GM23338 (cell line): ENCODE results near the gene FHOD1. TPM values are rescaled to one million over a fixed set of nuclear protein-coding genes. Genes with fewer than 3 reads are reported as not detected.

Source experiments
- ATAC-seq: fragments of 200-7000 bp; cut with Tn5 transposase; 3 replicates; pipeline ENCODE4 v1.9.1; 2020
- DNase-seq: peaks from one replicate; pipeline ENCODE4 v3.0.0-alpha.2; 2015; ENCODE audit warnings: low spot score
- H2AFZ ChIP-seq: fragments of 200-600 bp; sonication (generic); 2 replicates; pipeline ENCODE4 v1.8.0; 2016; ENCODE audit warnings: antibody characterized with exemption, mild to moderate bottlenecking, moderate library complexity
- H3F3A ChIP-seq: fragments of 200-600 bp; sonication (generic); replicated peaks from 2 replicates; pipeline ENCODE4 v1.8.0; 2017; ENCODE audit warnings: antibody characterized with exemption, mixed run types, low read depth
- H3K27ac ChIP-seq: fragments of 200-600 bp; sonication (generic); 2 replicates; pipeline ENCODE4 v1.6.1; 2016; ENCODE audit warnings: low read depth
- H3K27me3 ChIP-seq: fragments of 200-600 bp; sonication (generic); 2 replicates; pipeline ENCODE4 v1.8.0; 2016; ENCODE audit warnings: mild to moderate bottlenecking, mixed run types, moderate library complexity; ENCODE audit not compliant: insufficient read depth
- H3K36me3 ChIP-seq: fragments of 200-600 bp; sonication (generic); 2 replicates; pipeline ENCODE4 v1.8.0; 2016; ENCODE audit warnings: mild to moderate bottlenecking; ENCODE audit not compliant: insufficient read depth
- H3K4me1 ChIP-seq: fragments of 200-600 bp; sonication (generic); 2 replicates; pipeline ENCODE4 v1.8.0; 2016; ENCODE audit warnings: mild to moderate bottlenecking, moderate library complexity; ENCODE audit not compliant: insufficient read depth
- H3K4me2 ChIP-seq: fragments of 200-600 bp; sonication (generic); 2 replicates; pipeline ENCODE4 v1.7.1; 2017; ENCODE audit warnings: mixed run types
- H3K4me3 ChIP-seq: fragments of 200-600 bp; sonication (generic); 2 replicates; pipeline ENCODE4 v1.6.1; 2016; ENCODE audit warnings: mixed run types
- H3K79me2 ChIP-seq: fragments of 200-600 bp; sonication (generic); replicated peaks from 2 replicates; pipeline ENCODE4 v1.8.0; 2017; ENCODE audit warnings: mild to moderate bottlenecking; ENCODE audit not compliant: insufficient read depth
- H3K9me2 ChIP-seq: fragments of 200-600 bp; sonication (generic); 2 replicates; pipeline ENCODE4 v1.8.0; 2017; ENCODE audit not compliant: insufficient read depth
- H4K20me1 ChIP-seq: fragments of 200-600 bp; sonication (generic); replicated peaks from 2 replicates; pipeline ENCODE4 v1.8.0; 2017; ENCODE audit warnings: mild to moderate bottlenecking; ENCODE audit not compliant: insufficient read depth
- H3K27ac Mint-ChIP-seq: 2 replicates; pipeline ENCODE4 v1.8.0; 2020; ENCODE audit warnings: inconsistent platforms, mild to moderate bottlenecking, moderate library complexity, mixed read lengths
- H3K27me3 Mint-ChIP-seq: 3 replicates; pipeline ENCODE4 v1.8.0; 2022; ENCODE audit warnings: low read depth, mild to moderate bottlenecking, moderate library complexity, mixed read lengths, inconsistent platforms; ENCODE audit not compliant: insufficient read depth, poor library complexity
- H3K36me3 Mint-ChIP-seq: 3 replicates; pipeline ENCODE4 v1.8.0; 2021; ENCODE audit warnings: low read depth, mild to moderate bottlenecking, inconsistent platforms, moderate library complexity, mixed read lengths
- H3K4me1 Mint-ChIP-seq: 3 replicates; pipeline ENCODE4 v1.8.0; 2020; ENCODE audit warnings: mild to moderate bottlenecking, inconsistent platforms, mixed read lengths
- H3K4me3 Mint-ChIP-seq: 3 replicates; pipeline ENCODE4 v1.8.0; 2021; ENCODE audit warnings: moderate library complexity, mild to moderate bottlenecking, inconsistent platforms, mixed read lengths
- H3K9me3 Mint-ChIP-seq: 3 replicates; pipeline ENCODE4 v1.8.0; 2020; ENCODE audit warnings: moderate library complexity, mild to moderate bottlenecking, inconsistent platforms, mixed read lengths
- CREB1 ChIP-seq: fragments of 250-450 bp; sonication (Bioruptor Pico); IDR thresholded peaks from 2 replicates; pipeline ENCODE4 v1.5.0; 2020; ENCODE audit warnings: low read depth, mild to moderate bottlenecking, moderate library complexity
- CTCF ChIP-seq, 2 experiments: fragments of 200-600 bp in 1 of 2; sonication (generic) in 1 of 2; conservative IDR thresholded peaks; 2 replicates each; pipeline versions ENCODE4 v1.5.1 to v1.6.1; 2016 to 2017; ENCODE audit warnings: antibody characterized with exemption in 2 of 2, low read depth in 2 of 2, mild to moderate bottlenecking in 2 of 2, moderate library complexity in 1 of 2
- ETS1 ChIP-seq: IDR thresholded peaks from 2 replicates; pipeline ENCODE4 v1.6.1; 2016; ENCODE audit warnings: antibody characterized with exemption
- EZH2phosphoT487 ChIP-seq: fragments of 200-600 bp; sonication (generic); IDR thresholded peaks from one replicate; pipeline ENCODE4 v1.8.1; 2018; ENCODE audit warnings: antibody characterized with exemption; ENCODE audit not compliant: unreplicated experiment
- JUNB ChIP-seq: IDR thresholded peaks from one replicate; pipeline ENCODE4 v1.6.1; 2016; ENCODE audit warnings: antibody characterized with exemption; ENCODE audit not compliant: unreplicated experiment
- NANOG ChIP-seq: IDR thresholded peaks from 2 replicates; pipeline ENCODE4 v1.6.1; 2016; ENCODE audit warnings: antibody characterized with exemption, borderline replicate concordance
- POLR2AphosphoS5 ChIP-seq: IDR thresholded peaks from 2 replicates; pipeline ENCODE4 v1.6.1; 2016; ENCODE audit warnings: antibody characterized with exemption, low read depth
- REST ChIP-seq: IDR thresholded peaks from one replicate; pipeline ENCODE4 v1.6.1; 2018; ENCODE audit warnings: antibody characterized with exemption; ENCODE audit not compliant: unreplicated experiment
- STAT1 ChIP-seq: IDR thresholded peaks from one replicate; pipeline ENCODE4 v1.6.1; 2016; ENCODE audit warnings: antibody characterized with exemption; ENCODE audit not compliant: unreplicated experiment
- ZNF114 ChIP-seq: fragments of 250-450 bp; sonication (Bioruptor Pico); IDR thresholded peaks from 2 replicates; pipeline ENCODE4 v1.5.0; 2020; ENCODE audit warnings: mild to moderate bottlenecking, moderate library complexity
- ZNF331 ChIP-seq: fragments of 250-450 bp; sonication (Bioruptor Pico); IDR thresholded peaks from 2 replicates; pipeline ENCODE4 v1.5.0; 2020; ENCODE audit warnings: low read depth, mild to moderate bottlenecking, moderate library complexity
- long read RNA-seq: library from polyadenylated mRNA; unstranded; transcript quantifications from one replicate; pipeline ENCODE4 v2.0.0, GENCODE V29; 2020; ENCODE audit not compliant: unreplicated experiment
- polyA plus RNA-seq: library from polyadenylated mRNA; unstranded; fragments of >200 nt; fragmentation: Nextera tagmentation; extraction: Ambion mirVana; gene quantifications from 2 replicates; pipeline ENCODE4 v1.2.1, GENCODE V29; 2016
- total RNA-seq: library from RNA; depleted of rRNA; stranded (reverse); fragments of >200 nt; shearing (Covaris generic); gene quantifications from 2 replicates; pipeline ENCODE4 v1.2.3, GENCODE V29; 2014; rRNA removed

The FHOD1 gene
- total RNA-seq, result 48.2 and 52.7 TPM in 2 replicates
- 26.2 and 28.4 TPM in 2 replicates for polyA plus RNA-seq
- long read RNA-seq, partial matches to known transcripts, result 3 of 3 reads
- long read RNA-seq, other reads (novel, unspliced or antisense), result 0 of 3 reads

- Histone ChIP-seq H3K27me3 (peaks cover 34% of the 10 kb centered on the region), H3K9me2 (no peaks in the 10 kb centered on the region), H4K20me1 (no peaks in the 10 kb centered on the region; the same call in 1 of the 2 replicates), H3K4me2 (peak within 1 kb of the TSS; percentile 94), H3F3A (peaks cover 18% of the 10 kb centered on the region), H3K4me1 (peaks cover 23% of the 10 kb centered on the region), H2AFZ (peak within 1 kb of the TSS; percentile 97), H3K79me2 (peaks cover 30% of the 10 kb centered on the region), H3K27ac (peak within 1 kb of the TSS; percentile 94), H3K36me3 (no peaks in the 10 kb centered on the region; the same call in 1 of the 2 replicates), H3K4me3 (peak within 1 kb of the TSS; percentile 89)
- Mint-ChIP-seq H3K36me3 (peaks cover 5% of the 10 kb centered on the region; the same call in 2 of the 3 replicates), H3K4me3 (peak within 1 kb of the TSS; percentile 90), H3K4me1 (peaks cover 42% of the 10 kb centered on the region), H3K27me3 (peaks cover 31% of the 10 kb centered on the region), H3K9me3 (no peaks in the 10 kb centered on the region; the same call in 2 of the 3 replicates), H3K27ac (peak within 1 kb of the TSS; percentile 97)
- DNase-seq, result peak; percentile 98
- ATAC-seq, result peak; percentile 47
- TF ChIP-seq POLR2AphosphoS5 (peak; percentile 80), STAT1 (no peak), NANOG (no peak)
Observed at GRCh38 chr16:67247192-67248072, at the start of gene FHOD1. FHOD1 (minus strand) TSS chr16:67247481; CDS start chr16:67247410, 71 bp downstream.

GRCh38 chr16:67296420-67296819 is 49.1 kb upstream of the FHOD1 start:
- H3K4me1 ChIP-seq, result no peaks in the 10 kb centered on the region
- H3K27me3 ChIP-seq, result no peaks in the 10 kb centered on the region
- ATAC-seq, result no peak
- peaks cover 6% of the 10 kb centered on the region for H3K4me1 Mint-ChIP-seq
- H3K27ac ChIP-seq, result no peak overlapping the region
- no peak overlapping the region for H3K27ac Mint-ChIP-seq
- no peaks in the 10 kb centered on the region for H3K36me3 ChIP-seq
- H3K4me3 Mint-ChIP-seq, result no peak overlapping the region
- no peak overlapping the region for H3K4me2 ChIP-seq
- DNase-seq, result no peak
- no peak overlapping the region for H2AFZ ChIP-seq
- no peak overlapping the region for H3K4me3 ChIP-seq
- H3K79me2 ChIP-seq, result no peaks in the 10 kb centered on the region
- no peaks in the 10 kb centered on the region; the same call in 2 of the 3 replicates for H3K36me3 Mint-ChIP-seq
- no peaks in the 10 kb centered on the region for H3F3A ChIP-seq
- peaks cover 7% of the 10 kb centered on the region for H3K27me3 Mint-ChIP-seq
- TF ChIP-seq CTCF (conservative IDR thresholded peaks at IDR 0.05; ENCODE audit: low read depth in 2 of 2) (no peak), POLR2AphosphoS5 (no peak), REST (no peak), EZH2phosphoT487 (no peak), ZNF331 (CRISPR knock-in tag) (no peak), CREB1 (CRISPR knock-in tag) (no peak), ZNF114 (CRISPR knock-in tag) (no peak), ETS1 (no peak), JUNB (no peak), NANOG (no peak), STAT1 (no peak)
- no peaks in the 10 kb centered on the region for H3K9me2 ChIP-seq
- no peaks in the 10 kb centered on the region for H4K20me1 ChIP-seq
- H3K9me3 Mint-ChIP-seq, result no peaks in the 10 kb centered on the region
